Measurements from ENCODE around the gene EPHA10.

DNA sequence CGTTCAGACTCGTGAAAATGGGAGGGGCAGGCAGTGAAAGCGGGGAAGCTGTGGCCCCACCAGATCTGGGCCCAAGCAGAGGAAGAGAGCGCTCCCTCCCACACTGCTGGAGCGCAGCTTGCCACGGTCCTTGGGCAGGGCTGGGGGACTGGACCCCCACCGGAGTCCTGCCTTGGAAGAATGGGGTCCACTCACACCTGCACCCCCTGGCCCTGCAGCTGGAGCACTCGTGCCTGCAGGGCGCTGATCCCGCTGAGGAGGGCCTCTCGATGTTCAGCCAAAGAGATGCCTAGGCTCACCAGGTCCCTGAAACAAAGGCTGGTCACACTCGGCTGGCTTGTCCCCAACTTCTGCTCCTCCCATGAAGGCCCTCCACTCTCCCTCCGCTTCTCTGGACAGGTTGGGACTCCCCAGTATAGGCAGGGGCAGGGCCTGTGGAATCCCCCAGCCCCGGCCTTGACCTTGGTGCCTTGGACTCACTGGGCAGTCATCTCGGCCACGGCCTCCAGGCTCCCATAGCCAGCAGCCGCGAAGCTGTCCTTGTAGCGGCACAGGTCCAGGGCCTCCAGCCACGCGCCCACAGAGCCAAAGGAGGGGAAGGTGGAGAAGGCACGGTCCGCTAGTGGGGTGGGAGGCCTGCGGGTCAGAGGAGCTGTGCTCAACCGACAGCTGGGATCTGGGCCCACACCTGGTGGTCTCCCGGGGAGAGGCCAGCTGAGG, 46.6 kb downstream of the EPHA10 start:
- TF ChIP-seq EHMT2 (IDR thresholded peaks at IDR 0.05; ENCODE audit: low read depth) = no peak
- no peak for TF ChIP-seq MAZ (IDR thresholded peaks at IDR 0.05; ENCODE audit: borderline replicate concordance, low read depth, low read length)
- TF ChIP-seq, protein P1, sequence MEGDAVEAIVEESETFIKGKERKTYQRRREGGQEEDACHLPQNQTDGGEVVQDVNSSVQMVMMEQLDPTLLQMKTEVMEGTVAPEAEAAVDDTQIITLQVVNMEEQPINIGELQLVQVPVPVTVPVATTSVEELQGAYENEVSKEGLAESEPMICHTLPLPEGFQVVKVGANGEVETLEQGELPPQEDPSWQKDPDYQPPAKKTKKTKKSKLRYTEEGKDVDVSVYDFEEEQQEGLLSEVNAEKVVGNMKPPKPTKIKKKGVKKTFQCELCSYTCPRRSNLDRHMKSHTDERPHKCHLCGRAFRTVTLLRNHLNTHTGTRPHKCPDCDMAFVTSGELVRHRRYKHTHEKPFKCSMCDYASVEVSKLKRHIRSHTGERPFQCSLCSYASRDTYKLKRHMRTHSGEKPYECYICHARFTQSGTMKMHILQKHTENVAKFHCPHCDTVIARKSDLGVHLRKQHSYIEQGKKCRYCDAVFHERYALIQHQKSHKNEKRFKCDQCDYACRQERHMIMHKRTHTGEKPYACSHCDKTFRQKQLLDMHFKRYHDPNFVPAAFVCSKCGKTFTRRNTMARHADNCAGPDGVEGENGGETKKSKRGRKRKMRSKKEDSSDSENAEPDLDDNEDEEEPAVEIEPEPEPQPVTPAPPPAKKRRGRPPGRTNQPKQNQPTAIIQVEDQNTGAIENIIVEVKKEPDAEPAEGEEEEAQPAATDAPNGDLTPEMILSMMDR (IDR thresholded peaks at IDR 0.05) = no peak
- no peak for TF ChIP-seq EP300 (IDR thresholded peaks at IDR 0.05)
- TF ChIP-seq RNF2 (IDR thresholded peaks at IDR 0.05; ENCODE audit: borderline replicate concordance, low read depth) = no peak
- TF ChIP-seq, protein P2, sequence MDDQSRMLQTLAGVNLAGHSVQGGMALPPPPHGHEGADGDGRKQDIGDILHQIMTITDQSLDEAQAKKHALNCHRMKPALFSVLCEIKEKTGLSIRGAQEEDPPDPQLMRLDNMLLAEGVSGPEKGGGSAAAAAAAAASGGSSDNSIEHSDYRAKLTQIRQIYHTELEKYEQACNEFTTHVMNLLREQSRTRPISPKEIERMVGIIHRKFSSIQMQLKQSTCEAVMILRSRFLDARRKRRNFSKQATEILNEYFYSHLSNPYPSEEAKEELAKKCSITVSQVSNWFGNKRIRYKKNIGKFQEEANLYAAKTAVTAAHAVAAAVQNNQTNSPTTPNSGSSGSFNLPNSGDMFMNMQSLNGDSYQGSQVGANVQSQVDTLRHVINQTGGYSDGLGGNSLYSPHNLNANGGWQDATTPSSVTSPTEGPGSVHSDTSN (IDR thresholded peaks at IDR 0.05) = no peak
- TF ChIP-seq, protein P3, sequence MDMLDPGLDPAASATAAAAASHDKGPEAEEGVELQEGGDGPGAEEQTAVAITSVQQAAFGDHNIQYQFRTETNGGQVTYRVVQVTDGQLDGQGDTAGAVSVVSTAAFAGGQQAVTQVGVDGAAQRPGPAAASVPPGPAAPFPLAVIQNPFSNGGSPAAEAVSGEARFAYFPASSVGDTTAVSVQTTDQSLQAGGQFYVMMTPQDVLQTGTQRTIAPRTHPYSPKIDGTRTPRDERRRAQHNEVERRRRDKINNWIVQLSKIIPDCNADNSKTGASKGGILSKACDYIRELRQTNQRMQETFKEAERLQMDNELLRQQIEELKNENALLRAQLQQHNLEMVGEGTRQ (IDR thresholded peaks at IDR 0.05) = no peak
- TF ChIP-seq NR3C1 (IDR thresholded peaks at IDR 0.05) = no peak
- TF ChIP-seq ZFP36 (IDR thresholded peaks at IDR 0.05; ENCODE audit: borderline replicate concordance, partially characterized antibody) = no peak
- TF ChIP-seq NFE2L2 (conservative IDR thresholded peaks at IDR 0.05; ENCODE audit: low read length) = no peak
- no peak for TF ChIP-seq MYC (IDR thresholded peaks at IDR 0.05; ENCODE audit: borderline replicate concordance, low read length)
